Keratinocyte (primary cell): ENCODE measurements around the gene PLA2G2C. TPM values are rescaled to one million over a fixed set of nuclear protein-coding genes. Genes with fewer than 3 reads are reported as not detected.
A peak's percentile ranks its signal among the peaks of the same experiment; 100 is the strongest.

ENCODE experiments used
- DNase-seq: peaks from one replicate; pipeline ENCODE4 v3.0.0-alpha.2; 2011; ENCODE audit warnings: low read depth, missing footprints, low spot score
- FAIRE-seq: peaks from 2 replicates; lab custom pipeline; 2011; peaks lifted over from hg19 to GRCh38; lab: Jason Lieb, UNC
- H2AFZ ChIP-seq: 2 replicates; pipeline ENCODE4 v1.6.0; 2012; ENCODE audit warnings: low read length, control low read depth, inconsistent platforms; ENCODE audit not compliant: control insufficient read depth
- H3K27ac ChIP-seq: 2 replicates; pipeline ENCODE4 v1.5.1; 2011; ENCODE audit warnings: low read length; ENCODE audit not compliant: control insufficient read depth, insufficient read depth
- H3K27me3 ChIP-seq: 3 replicates; pipeline ENCODE4 v1.6.0; 2011; ENCODE audit warnings: low read length; ENCODE audit not compliant: control insufficient read depth, insufficient read depth; ENCODE audit errors: extremely low read depth
- H3K36me3 ChIP-seq, 2 experiments: 2 replicates in 1 of 2; 3 replicates in 1 of 2; pipeline ENCODE4 v1.5.1; 2011; ENCODE audit warnings: low read length in 2 of 2, mild to moderate bottlenecking in 1 of 2; ENCODE audit not compliant: control insufficient read depth in 2 of 2, insufficient read depth in 2 of 2; ENCODE audit errors: extremely low read depth in 1 of 2
- H3K4me1 ChIP-seq: 3 replicates; pipeline ENCODE4 v1.5.1; 2011; ENCODE audit warnings: low read length; ENCODE audit not compliant: control insufficient read depth, insufficient read depth; ENCODE audit errors: extremely low read depth
- H3K4me2 ChIP-seq: 3 replicates; pipeline ENCODE4 v1.6.0; 2011; ENCODE audit warnings: low read depth, low read length; ENCODE audit not compliant: control insufficient read depth, insufficient read depth; ENCODE audit errors: extremely low read depth
- H3K4me3 ChIP-seq, 3 experiments: fragments of 200-600 bp in 1 of 3; sonication (generic) in 1 of 3; 2 replicates in 2 of 3; 3 replicates in 1 of 3; pipeline ENCODE4 v1.5.1; 2011 to 2016; ENCODE audit warnings: low read length in 3 of 3, mild to moderate bottlenecking in 3 of 3, control low read depth in 2 of 3, inconsistent platforms in 1 of 3, low read depth in 1 of 3, mixed read lengths in 1 of 3, mixed run types in 1 of 3, moderate library complexity in 1 of 3; ENCODE audit not compliant: control insufficient read depth in 2 of 3, insufficient read depth in 2 of 3; ENCODE audit errors: extremely low read depth in 1 of 3
- H3K79me2 ChIP-seq: 2 replicates; pipeline ENCODE4 v1.6.0; 2012; ENCODE audit warnings: low read length; ENCODE audit not compliant: control insufficient read depth, insufficient read depth
- H3K9ac ChIP-seq: 3 replicates; pipeline ENCODE4 v1.6.0; 2011; ENCODE audit warnings: low read length; ENCODE audit not compliant: control insufficient read depth, insufficient read depth; ENCODE audit errors: extremely low read depth
- H3K9me1 ChIP-seq: 3 replicates; pipeline ENCODE4 v1.6.0; 2011; ENCODE audit warnings: low read length; ENCODE audit not compliant: control insufficient read depth, insufficient read depth; ENCODE audit errors: extremely low read depth
- H3K9me3 ChIP-seq: 2 replicates; pipeline ENCODE4 v1.5.1; 2012; ENCODE audit warnings: low read depth, low read length; ENCODE audit not compliant: control insufficient read depth
- H4K20me1 ChIP-seq: 3 replicates; pipeline ENCODE4 v1.6.0; 2011; ENCODE audit warnings: low read length; ENCODE audit not compliant: control insufficient read depth, insufficient read depth; ENCODE audit errors: extremely low read depth
- CTCF ChIP-seq, 3 experiments: IDR thresholded peaks in 1 of 3; conservative IDR thresholded peaks in 1 of 3; optimal IDR thresholded peaks in 1 of 3; 2 replicates in 2 of 3; 3 replicates in 1 of 3; pipeline versions ENCODE3 to v1.5.1; 2011; ENCODE audit warnings: low read length in 3 of 3, mild to moderate bottlenecking in 3 of 3, moderate library complexity in 2 of 3, control low read depth in 1 of 3, inconsistent platforms in 1 of 3; ENCODE audit not compliant: insufficient read depth in 2 of 3; ENCODE audit errors: extremely low read depth in 1 of 3
- EZH2 ChIP-seq: IDR thresholded peaks from one replicate; pipeline ENCODE4 v1.6.1; 2012; ENCODE audit warnings: inconsistent platforms, mild to moderate bottlenecking, low read length, moderate library complexity
- dilution Hi-C: fragments of 300-500 bp; cut with MboI; formaldehyde crosslinking; loops from one replicate; pipeline ENCODE4 v1.7.0; 2020; ENCODE audit warnings: low sequenced_read_pairs; ENCODE audit not compliant: extremely low pct_ligation_motif_present
- polyA plus RNA-seq, 5 experiments: library from polyadenylated mRNA; depleted of rRNA in 3 of 5; stranded (reverse) in 3 of 5; stranded (forward) in 1 of 5; unstranded in 1 of 5; fragments of >200 nt; gene quantifications; 1 replicate in 1 of 5; 2 replicates in 3 of 5; 3 replicates in 1 of 5; pipeline versions ENCODE4 v1.2.1 to v1.2.3, GENCODE V29; 2011 to 2012; ENCODE audit warnings: missing spikeins in 2 of 5, low read depth in 1 of 5, low replicate concordance in 1 of 5

PLA2G2C gene
- polyA plus RNA-seq, 1 donor (not counting 4 experiments of a cell fraction or from before 2014, with no cell fraction given), result not detected

- H3K4me2 ChIP-seq, result peak overlapping the region; percentile 63
- H4K20me1 ChIP-seq, result no peaks in the 10 kb centered on the region
- no peak overlapping the region for H3K27ac ChIP-seq
- H2AFZ ChIP-seq, result no peak overlapping the region
- peaks cover 26% of the 10 kb centered on the region for H3K4me1 ChIP-seq
- dilution Hi-C loops, result no loop called here
- no peaks in the 10 kb centered on the region for H3K79me2 ChIP-seq
- no peaks in the 10 kb centered on the region for H3K9me1 ChIP-seq
- FAIRE-seq, result peak; percentile 59
- H3K9ac ChIP-seq, result peak overlapping the region; percentile 13
- no peak for DNase-seq
- H3K9me3 ChIP-seq, result no peaks in the 10 kb centered on the region
- H3K4me3 ChIP-seq, result no peak overlapping the region
- no peaks in the 10 kb centered on the region for H3K27me3 ChIP-seq
- no peaks in the 10 kb centered on the region for H3K36me3 ChIP-seq
- TF ChIP-seq CTCF (optimal IDR thresholded peaks at IDR 0.05 in 1 of 3, IDR thresholded peaks at IDR 0.05 in 1 of 3, conservative IDR thresholded peaks at IDR 0.05 in 1 of 3; ENCODE audit: extremely low read depth in 1 of 3, insufficient read depth in 2 of 3, low read length in 3 of 3), result peak; percentile 43 to 85 (median 69)
- no peak for TF ChIP-seq EZH2
Measured at GRCh38 chr1:20212685-20213331, 26.5 kb upstream of the PLA2G2C start.

GRCh38 chr1:20212085-20212684 lies 25.9 kb upstream of the PLA2G2C start:
- Histone ChIP-seq H2AFZ (peak overlapping the region; percentile 25), H4K20me1 (no peaks in the 10 kb centered on the region), H3K27ac (peak overlapping the region; percentile 23), H3K27me3 (no peaks in the 10 kb centered on the region), H3K4me2 (peak overlapping the region; percentile 63), H3K79me2 (no peaks in the 10 kb centered on the region), H3K4me3 (no peak overlapping the region), H3K9me3 (no peaks in the 10 kb centered on the region), H3K4me1 (peaks cover 26% of the 10 kb centered on the region), H3K9me1 (no peaks in the 10 kb centered on the region), H3K36me3 (no peaks in the 10 kb centered on the region), H3K9ac (peak overlapping the region; percentile 13)
- dilution Hi-C loops, result no loop called here
- TF ChIP-seq CTCF (optimal IDR thresholded peaks at IDR 0.05 in 1 of 3, IDR thresholded peaks at IDR 0.05 in 1 of 3, conservative IDR thresholded peaks at IDR 0.05 in 1 of 3; ENCODE audit: extremely low read depth in 1 of 3, insufficient read depth in 2 of 3, low read length in 3 of 3) (no peak), EZH2 (no peak)
- DNase-seq (no peak), FAIRE-seq (no peak)
